Brain pericyte (primary cell): Measurements from ENCODE around the gene FANK1.
"Not testable (repeated sequence)": the region's sequence is repeated elsewhere in the genome, so short reads cannot be mapped to it uniquely, and the experiment has no call there.

Source experiments
- DNase-seq: peaks from one replicate; pipeline ENCODE4 v3.0.0-alpha.2; 2012; ENCODE audit warnings: low read depth, low spot score

The FANK1 gene

DNA sequence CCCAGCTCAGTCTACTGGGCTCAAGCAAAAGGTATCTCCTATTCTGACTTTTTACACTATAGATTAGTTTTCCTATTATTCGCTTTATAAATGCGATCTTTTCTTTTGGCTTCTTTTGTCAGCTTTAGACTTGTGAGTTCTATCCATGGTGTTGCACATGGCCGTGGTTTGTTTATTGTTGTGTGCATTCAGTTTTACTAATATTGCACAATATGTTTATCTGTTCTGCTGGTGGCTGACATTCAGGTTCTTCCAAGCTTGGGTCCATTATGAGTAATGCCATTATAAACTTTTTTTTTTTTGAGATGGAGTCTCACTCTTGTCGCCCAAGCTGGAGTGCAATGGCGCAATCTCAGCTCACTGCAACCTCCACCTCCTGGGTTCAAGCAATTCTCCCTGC is 30.9 kb downstream of the FANK1 start:
- DNase-seq: not testable (repeated sequence)

DNA sequence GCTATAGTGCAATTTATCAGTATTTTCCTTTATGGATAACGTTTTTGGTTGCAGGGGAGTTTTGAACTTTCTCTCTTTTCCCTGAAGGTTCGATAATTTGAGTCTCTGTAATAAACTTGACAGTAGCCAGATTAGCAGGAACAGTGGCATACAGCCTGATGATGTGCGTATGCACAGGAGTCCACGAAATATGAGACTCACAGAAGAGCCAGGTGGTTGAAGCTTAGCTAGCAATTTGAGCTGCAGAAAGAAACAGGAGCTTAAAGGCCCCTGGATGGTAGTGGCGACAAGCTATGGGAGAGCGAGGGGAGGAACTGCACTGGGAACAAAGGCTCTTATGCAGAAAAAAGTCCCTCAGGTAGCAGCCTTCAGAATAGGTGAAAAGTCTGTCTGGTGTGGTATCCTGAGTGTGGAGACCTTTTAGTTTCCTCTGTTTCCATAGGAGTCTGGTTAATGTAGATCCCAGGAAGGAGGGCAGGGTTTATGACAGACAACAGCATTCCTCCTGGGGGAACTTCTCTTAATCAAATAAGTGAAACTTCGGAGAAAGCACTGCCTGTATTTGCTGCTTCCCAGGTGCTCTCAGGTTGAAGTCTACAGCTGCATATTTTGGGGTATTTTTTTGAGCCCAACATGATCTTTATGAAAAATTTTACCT is 32.7 kb downstream of the FANK1 start:
- DNase-seq: no peak

DNA sequence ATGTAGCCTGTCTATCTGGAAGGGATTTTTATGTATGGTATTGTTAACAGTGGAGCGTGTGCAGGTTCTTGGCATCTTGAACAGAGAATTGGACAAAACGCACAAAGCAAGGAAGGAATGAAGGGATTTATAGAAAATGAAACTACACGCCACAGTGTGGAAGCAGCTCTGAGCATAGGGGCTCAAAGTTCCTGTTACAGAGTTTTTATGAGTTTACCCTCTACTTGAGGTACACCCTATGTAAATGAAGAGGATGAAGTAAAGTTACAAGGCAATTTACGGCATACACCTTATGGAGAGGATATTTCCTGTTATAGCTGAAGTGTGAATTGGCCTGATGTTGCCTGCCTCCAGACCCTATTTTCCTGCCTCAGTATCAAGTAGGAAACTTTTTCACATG is 33.3 kb downstream of the FANK1 start:
- no peak for DNase-seq

DNA sequence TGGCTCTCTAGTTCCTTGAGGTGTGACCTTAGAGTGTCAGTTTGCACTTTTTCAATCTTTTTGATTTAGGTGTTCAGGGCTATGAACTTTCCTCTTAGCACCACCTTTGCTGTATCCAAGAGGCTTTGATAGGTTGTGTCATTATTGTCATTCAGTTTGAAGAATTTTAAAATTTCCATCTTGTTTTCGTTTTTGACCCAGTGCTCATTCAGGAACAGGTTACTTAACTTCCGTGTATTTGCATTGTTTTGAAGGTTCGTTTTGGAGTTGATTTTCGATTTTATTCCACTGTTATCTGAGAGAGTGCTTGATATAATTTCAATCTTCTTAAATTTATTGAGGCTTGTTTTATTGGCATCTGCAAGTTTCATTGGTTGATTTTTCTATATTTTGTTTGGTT is 37.3 kb downstream of the FANK1 start:
- no peak for DNase-seq

DNA sequence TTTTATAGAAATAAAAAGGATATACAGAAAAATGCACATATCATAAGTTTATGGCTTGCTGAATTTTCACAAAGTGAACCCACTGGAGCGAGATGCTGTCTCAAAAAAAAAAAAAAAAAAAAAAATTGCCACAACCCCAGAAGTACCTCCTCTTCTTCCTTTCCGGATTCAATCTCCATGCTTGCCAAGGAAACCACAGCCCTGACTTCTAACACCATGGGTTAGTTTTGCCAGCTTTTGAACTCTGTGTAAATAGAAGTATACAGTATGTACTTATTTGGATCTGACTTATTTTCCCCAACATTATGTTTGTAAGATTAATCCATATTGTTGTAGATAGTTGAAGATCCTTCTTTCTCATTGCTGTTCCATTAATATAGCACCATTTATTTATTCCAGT is 40.0 kb downstream of the FANK1 start:
- no peak for DNase-seq

DNA sequence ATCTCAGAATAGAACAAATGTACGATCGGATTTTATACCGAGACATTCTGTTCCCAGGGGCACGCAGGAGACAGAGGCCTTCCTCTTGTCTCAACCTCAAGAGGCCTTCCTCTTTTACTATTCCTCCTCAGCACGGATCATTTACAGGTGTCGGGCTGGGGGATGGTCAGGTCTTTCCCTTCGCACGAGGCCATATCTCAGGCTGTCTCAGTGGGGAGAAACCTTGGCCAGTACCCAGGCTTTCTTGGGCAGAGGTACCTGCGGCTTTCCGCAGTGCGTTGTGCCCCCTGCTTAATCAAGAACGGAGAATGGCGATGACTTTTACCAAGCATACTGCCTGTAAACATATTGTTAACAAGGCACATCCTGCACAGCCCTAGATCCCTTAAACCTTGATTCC is 44.2 kb downstream of the FANK1 start:
- DNase-seq: no peak

DNA sequence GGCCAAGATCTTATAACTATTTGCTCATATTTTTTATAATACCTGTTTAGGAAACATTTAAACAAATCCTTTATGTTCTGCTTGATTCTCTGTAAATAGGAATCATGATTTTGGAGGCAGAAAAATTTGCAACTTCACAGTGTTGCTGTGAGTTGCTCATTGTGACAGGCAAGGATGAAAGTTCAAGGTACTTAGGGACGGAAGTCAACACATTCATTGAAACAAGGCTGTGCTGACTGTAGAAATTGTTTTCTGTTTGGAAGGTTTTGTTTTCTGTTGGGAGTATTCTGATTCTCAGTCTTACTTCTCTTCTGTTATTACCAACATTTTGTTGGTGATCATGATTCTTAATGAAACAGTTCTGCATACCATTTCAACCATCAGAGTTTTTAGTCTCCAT is 54.9 kb downstream of the FANK1 start:
- DNase-seq: no peak

DNA sequence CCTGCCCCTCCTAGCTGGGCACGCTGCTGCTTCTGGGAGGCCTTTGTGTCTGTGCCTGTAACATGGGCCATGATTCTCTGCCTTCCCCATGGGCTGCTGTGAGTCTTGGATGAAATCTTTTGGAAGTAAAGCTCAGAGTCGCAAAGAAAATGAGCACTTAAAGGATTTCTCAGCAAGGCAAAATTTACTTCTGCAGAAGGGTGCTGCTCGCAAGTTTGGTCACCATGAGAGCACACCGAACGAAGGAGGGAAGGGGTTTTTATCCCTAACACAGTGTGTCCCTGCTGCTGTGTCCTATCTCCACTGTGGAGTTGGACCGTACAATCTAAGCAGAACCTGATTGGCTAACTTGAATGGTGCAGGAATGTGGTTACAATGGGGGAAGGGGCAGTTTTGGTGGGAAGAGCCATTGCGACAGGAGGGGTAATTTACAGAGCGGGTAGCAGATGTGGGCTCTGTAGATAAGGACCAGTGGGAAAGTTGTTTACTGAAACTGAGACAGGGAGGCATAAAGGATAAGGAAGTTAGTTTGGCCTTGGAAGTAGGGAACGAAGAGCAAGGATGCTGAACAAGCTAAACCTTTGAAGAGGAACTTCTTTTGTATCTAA is 57.5 kb downstream of the FANK1 start:
- no peak for DNase-seq

DNA sequence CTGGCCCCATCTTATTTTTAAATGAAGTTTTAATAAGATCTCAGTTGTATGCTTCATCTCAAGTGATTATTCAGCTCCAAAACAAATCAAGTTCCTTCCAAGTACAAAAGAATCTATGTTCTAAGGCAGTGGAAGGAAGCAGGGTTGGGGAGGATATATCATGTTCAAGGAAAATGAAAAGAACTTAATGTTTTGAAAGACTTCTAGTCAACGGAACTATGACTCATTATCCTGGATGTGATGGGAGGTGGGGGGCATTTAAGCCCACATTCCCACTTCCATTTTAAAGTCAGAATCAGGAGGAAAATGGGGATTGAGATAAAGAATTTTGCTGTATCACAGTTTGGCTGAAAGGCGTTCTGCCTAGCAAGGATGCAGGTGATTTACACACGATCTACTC is 59.4 kb downstream of the FANK1 start:
- DNase-seq: no peak

DNA sequence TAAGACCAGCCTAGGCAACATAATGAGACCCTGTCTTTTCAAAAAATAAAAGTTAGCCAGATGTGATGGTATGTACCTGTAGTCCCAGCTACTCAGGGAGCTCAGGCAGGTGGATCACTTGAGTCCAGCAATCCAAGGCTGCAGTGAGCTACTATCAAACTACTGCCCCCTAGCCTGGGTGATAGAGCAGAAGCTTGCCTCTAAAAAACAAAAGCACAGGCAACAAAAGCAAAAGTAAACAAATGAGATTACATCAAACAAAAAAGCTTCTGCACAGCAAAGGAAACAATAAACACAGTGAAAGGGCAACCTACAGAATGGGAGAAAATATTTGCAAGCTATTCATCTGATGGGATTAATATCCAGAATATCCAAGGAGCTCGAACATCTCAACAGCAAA is 65.4 kb downstream of the FANK1 start:
- DNase-seq: no peak

DNA sequence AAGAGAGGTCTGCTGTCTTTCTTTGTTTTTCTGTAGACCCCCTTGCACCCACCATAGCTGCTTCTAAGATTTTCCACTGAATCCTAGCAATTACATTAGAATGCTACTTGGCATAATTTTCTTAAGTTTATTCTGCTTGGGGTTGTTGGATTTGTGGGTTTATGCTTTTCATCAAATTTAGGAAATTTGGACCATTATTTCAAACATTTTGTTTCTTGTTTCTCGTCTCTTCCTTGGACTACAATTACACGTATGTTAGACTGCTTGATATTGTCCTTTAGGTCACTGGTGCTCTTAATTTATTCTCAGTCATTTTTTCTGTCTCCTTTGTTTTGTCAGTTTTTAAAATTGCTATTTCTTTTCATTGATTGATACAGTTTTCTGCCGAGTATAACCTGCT is 65.8 kb downstream of the FANK1 start:
- no peak for DNase-seq

DNA sequence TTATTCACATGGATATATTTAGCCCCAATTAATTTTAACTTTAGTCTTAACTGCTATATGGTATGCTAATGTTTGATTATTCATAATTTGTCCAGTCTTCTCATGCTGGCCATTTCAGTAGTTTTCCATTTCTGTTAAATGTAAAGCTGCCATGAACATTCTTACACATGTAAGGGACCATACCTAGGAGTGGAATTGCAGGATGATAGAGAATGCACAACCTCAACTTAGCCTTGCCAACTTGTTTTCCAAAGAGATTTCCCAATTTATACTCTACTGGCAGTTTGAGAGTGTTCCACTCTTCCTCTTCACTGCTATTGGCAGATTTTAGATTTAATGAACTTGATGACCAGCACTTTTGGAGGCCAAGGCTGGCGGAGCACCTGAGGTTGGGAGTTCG is 68.2 kb downstream of the FANK1 start:
- no peak for DNase-seq

DNA sequence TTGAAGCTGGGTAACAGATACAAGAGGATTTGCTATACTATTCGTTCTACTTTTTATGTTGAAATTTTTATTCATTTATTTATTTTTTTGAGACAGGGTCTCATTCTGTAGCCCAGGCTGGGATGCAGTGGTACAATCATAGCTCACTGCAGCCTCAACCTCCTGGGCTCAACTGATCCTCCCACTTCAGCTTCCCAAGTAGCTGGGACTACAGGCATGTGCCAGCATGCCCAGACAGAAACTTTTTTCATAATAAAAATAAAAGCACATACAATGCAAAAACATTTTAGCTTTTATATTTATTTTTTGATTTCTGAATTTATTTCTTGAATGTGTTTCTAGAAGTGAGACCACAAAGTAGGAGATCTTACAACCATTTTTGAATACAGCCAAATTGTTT is 71.2 kb downstream of the FANK1 start:
- no peak for DNase-seq

DNA sequence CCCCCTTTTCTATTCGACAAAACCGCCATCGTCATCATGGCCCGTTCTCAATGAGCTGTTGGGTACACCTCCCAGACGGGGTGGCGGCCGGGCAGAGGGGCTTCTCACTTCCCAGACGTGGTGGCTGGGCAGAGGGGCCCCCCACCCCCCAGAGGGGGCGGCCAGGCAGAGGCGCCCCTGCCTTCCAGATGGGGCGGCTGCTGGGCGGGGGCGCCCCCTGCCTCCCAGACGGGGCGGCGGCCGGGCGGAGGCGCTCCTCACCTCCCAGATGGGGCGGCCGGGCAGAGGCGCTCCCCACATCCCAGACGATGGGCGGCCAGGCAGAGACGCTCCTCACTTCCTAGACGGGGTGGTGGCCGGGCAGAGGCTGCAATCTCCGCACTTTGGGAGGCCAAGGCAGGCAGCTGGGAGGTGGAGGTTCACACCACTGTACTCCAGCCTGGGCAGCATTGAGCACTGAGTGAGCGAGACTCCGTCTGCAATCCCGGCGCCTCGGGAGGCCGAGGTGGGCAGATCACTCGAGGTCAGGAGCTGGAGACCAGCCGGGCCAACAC is 73.8 kb downstream of the FANK1 start:
- DNase-seq: not testable (repeated sequence)

DNA sequence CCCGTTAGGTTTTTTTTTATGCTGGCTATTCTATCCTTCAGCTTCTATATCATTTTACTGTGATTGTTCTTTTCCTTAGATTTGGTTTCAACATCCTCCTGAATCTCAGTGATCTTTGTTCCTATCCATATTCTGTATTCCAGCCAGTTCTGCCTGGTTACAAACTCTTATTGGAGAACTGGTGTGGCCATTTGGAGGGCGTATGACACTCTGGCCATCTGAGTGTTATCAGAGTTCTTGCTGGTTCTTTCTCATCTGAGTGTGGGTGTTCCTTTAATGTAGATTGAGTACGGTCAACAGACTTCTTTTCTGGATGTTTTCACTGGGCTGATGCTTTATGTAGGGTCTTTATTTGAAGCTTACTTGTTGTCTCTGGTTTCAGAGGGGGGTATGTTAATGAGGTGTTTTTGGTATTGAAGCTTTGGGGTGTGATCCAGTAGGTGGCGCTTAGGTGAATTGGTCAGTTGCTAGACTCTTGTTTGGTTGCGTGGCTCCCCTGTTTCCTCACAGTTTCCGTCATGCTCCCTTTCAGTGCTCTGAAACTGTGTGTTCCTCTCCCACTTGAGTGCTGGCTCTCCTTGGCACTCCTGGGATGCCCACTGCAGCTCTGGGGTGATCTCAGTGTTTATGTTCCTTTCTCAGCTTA is 80.7 kb downstream of the FANK1 start:
- DNase-seq: no peak

DNA sequence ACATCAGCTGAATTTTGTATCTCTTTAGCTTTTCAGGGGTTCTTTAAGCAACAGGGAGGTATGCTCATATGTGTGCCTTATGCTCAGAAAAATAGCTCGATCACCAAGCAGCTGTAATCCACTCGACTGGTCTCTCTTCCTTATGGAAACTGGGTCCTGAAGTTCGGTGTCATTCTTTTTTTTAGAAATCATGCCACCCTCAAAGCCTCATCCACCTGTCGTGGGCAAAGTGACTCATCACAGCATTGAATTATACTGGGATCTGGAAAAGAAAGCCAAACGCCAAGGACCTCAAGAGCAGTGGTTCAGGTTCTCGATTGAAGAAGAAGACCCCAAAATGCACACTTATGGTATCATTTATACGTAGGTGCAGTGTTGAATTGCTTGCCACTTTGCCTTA is 83.6 kb downstream of the FANK1 start:
- no peak for DNase-seq

DNA sequence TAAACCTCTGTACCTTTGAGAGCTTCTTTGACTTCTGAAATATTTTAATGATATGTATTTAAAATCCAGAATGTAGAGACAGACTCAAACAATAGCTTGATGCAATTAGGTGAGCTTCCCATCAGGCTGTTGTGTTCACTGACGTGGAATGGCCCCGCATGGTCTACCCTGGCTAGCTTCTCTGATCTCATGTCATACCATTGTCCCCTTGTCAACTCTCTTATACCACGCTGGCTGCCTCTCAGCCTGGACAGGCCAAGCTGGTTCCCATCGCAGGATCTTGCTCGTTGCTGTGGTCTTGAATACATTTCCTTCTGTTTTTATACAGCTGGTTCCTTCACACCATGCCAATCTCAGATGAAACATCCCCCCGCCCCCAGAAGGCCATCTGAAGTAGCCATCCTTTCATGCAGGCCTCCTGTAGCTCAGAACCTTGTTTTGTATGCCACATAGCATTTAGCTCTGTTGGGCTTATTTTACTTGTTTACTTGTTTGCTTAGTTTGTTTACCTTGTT is 84.2 kb downstream of the FANK1 start:
- no peak for DNase-seq

DNA sequence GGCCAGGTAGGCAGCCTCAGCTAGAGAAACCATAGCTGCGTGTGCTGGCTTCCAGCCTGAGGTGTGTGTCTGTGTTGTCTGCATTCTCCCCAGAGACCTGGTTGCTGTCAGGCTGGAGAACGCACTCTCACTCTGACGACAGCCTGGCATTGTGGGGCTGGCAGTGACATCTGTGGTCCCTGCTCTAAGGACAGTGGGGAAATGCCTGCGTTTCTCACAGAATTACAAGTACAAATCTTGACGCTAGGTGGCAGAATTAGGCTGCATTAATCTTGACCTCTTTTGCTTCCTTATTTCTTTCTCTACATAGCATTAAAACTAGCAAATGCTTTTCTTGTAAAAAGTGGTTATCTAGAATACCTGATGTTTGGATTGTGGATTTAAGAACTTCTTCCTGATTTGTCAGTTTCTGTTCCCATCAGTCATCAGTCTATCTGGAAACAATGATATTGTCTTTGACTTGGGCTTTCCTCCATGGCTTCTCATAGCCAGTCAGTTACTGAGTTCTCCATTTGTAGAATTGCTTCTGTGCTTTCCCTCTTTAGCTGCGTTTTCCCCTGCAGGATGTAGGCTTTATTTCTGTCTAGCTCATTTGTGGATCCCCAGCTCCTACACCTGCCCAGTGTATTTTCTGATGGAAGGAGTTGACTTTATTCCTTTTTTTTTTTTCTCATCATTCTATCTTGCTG is 86.0 kb downstream of the FANK1 start:
- peak; percentile 47 for DNase-seq

DNA sequence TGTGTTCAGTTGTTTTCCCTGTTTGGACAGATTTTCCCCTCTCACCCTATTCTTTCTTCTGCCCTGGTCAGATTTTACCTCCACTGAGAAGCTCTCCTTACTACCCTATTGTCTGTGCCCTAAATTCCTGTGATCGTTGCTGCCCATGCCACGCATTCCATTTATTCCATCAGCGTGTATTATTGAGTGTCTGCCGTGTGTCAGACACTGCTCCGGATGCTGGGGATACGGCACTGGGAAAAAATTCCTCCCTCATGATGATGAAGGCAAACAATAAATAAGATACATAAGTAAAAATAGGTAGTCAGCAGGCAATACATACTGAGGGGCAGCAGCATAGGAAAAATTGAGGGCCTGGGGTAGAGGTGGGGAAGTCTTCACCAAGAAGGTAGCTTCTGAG is 86.8 kb downstream of the FANK1 start:
- DNase-seq: no peak

DNA sequence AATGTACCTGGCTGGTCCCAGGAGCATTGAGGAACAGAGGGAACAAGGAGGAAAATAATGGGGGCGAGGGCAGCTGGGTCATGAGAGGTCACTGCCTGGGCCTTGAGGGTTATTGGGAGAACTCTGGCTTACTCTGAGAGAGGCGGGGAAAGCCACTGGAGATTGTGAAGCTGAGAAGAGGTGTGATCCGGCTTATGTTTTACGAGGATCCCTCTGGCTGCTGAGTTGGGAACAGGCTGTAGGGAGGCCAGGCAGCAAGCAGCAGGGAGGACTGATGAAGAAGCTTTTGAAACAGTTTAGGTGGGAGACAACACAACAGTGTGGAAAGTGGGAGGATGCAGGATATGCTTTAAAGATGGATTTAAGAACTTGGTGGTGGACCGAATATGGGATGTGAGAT is 87.3 kb downstream of the FANK1 start:
- DNase-seq: no peak

DNA sequence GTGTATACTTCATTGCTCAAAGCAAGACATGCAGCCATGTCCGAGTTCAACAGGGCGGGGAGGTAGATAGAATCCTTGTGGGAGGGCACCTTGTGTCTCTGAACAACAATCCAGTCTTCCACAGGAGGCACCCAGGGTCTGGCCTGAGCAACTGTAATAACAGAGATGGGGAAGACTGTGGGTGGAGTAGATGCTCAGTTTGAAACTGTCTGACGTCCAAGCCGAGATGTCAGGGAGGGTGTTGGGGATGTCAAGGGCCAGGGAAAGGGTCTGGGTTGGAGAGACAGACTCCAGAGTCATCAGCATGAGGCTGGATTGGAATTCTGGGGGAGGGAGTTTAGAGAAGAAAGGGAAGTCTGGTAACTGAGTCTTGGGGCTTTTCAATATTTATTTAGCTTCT is 88.0 kb downstream of the FANK1 start:
- DNase-seq: peak; percentile 87

DNA sequence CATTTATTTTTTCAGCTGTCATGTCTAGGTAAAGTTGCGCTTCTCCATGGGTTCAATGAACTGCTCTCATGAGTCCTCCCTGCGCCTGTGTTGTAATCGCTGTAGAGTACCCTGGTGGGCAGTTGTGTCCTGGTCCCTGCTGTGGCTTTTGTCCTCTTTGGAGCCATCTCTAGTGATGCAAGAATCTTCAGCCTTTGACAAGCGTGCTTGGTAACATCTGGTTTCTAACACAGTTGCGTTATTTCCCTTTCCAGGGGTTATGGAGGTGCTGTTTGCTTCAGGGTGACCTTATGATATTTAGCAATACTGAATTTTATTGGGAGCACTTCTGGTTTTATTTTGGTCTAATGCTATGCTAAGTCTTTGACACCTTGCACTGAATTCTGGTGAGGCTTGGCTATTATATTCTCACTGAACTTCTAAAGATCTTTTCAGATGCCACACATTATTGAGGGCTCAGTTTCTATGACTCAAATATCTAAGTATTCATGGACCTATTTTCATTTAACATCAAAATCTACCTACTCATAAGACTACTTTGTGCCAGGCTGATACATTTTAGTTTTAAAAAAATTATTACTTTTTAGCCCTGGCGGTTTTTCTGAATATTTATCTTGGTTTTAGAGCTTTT is 88.6 kb downstream of the FANK1 start:
- no peak for DNase-seq
